Measurements from ENCODE around the gene MYO3B.

Gene MYO3B

DNA sequence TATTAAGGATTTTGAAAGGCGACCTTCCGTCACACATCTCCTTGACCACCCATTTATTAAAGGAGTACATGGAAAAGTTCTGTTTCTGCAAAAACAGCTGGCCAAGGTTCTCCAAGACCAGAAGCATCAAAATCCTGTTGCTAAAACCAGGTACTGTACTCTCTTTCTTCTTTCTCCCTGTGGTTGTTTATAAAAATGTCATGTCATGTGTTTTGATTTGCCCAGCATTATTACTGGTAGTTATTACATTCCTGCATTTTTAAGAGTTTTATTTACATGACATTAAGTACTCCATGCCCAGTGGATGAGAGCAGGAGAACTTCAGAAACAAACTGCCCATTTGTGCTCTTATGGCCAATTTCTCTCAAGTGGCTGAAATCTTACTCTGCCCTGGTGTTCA, 191.3 kb downstream of the MYO3B start:
- no peaks in the 10 kb centered on the region for H4K20me1 ChIP-seq (ENCODE audit: low read depth, low read length)
- TF ChIP-seq, protein P1, sequence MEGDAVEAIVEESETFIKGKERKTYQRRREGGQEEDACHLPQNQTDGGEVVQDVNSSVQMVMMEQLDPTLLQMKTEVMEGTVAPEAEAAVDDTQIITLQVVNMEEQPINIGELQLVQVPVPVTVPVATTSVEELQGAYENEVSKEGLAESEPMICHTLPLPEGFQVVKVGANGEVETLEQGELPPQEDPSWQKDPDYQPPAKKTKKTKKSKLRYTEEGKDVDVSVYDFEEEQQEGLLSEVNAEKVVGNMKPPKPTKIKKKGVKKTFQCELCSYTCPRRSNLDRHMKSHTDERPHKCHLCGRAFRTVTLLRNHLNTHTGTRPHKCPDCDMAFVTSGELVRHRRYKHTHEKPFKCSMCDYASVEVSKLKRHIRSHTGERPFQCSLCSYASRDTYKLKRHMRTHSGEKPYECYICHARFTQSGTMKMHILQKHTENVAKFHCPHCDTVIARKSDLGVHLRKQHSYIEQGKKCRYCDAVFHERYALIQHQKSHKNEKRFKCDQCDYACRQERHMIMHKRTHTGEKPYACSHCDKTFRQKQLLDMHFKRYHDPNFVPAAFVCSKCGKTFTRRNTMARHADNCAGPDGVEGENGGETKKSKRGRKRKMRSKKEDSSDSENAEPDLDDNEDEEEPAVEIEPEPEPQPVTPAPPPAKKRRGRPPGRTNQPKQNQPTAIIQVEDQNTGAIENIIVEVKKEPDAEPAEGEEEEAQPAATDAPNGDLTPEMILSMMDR (IDR thresholded peaks at IDR 0.05; ENCODE audit: insufficient read depth, low read length, poor library complexity, severe bottlenecking), result no peak
- no peak for TF ChIP-seq EZH2phosphoT487 (conservative IDR thresholded peaks at IDR 0.05; ENCODE audit: low read length)
- H3K79me2 ChIP-seq (ENCODE audit: insufficient read depth, low read length), result no peaks in the 10 kb centered on the region
- no peak overlapping the region for H3K27ac ChIP-seq (ENCODE audit: low read depth, low read length)
- H3K9ac ChIP-seq (ENCODE audit: low read length), result no peak overlapping the region
- H3K27me3 ChIP-seq (ENCODE audit: low read length), result no peaks in the 10 kb centered on the region
- H3K4me2 ChIP-seq (ENCODE audit: low read depth, low read length, poor library complexity, severe bottlenecking), result no peak overlapping the region
- H3K36me3 ChIP-seq (ENCODE audit: low read length), result no peaks in the 10 kb centered on the region
- no peaks in the 10 kb centered on the region for H3K9me2 ChIP-seq (replicated peaks; ENCODE audit: insufficient read depth, low read length)
- H3K4me3 ChIP-seq (ENCODE audit: insufficient read depth, low read length, poor library complexity, severe bottlenecking), result no peak overlapping the region
- H3F3A ChIP-seq (ENCODE audit: insufficient read depth), result no peaks in the 10 kb centered on the region
- H2AFZ ChIP-seq (ENCODE audit: low read depth, low read length, severe bottlenecking), result no peak overlapping the region
- no peaks in the 10 kb centered on the region for H3K9me3 ChIP-seq (ENCODE audit: insufficient read depth, low read length)

DNA sequence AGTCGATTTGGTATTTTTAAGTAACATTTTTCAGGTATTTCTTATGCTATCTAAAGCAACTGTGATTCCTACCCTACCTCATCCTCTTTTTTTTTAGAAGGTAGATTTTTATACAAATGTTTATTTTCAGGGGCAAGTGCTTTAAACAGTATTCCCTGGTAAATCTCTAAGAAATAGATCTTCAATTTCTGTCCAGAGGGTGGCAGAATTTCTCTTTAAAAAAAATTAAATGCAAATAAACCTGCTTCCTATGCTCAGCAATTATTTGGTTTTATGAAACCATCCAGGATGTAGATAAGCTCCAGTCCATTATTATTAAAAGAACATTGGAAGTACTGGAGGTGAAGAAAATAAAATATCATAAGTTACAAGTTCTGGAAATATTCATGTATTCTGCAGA, 191.9 kb downstream of the MYO3B start:
- no peaks in the 10 kb centered on the region for H4K20me1 ChIP-seq (ENCODE audit: low read depth, low read length)
- no peaks in the 10 kb centered on the region for H3K9me2 ChIP-seq (replicated peaks; ENCODE audit: insufficient read depth, low read length)
- no peak overlapping the region for H2AFZ ChIP-seq (ENCODE audit: low read depth, low read length, severe bottlenecking)
- no peaks in the 10 kb centered on the region for H3K36me3 ChIP-seq (ENCODE audit: low read length)
- no peaks in the 10 kb centered on the region for H3K79me2 ChIP-seq (ENCODE audit: insufficient read depth, low read length)
- no peak overlapping the region for H3K4me2 ChIP-seq (ENCODE audit: low read depth, low read length, poor library complexity, severe bottlenecking)
- no peak overlapping the region for H3K4me3 ChIP-seq (ENCODE audit: insufficient read depth, low read length, poor library complexity, severe bottlenecking)
- TF ChIP-seq EZH2phosphoT487 (conservative IDR thresholded peaks at IDR 0.05; ENCODE audit: low read length), result no peak
- TF ChIP-seq, protein P1 (IDR thresholded peaks at IDR 0.05; ENCODE audit: insufficient read depth, low read length, poor library complexity, severe bottlenecking), result peak; percentile 33
- H3K27me3 ChIP-seq (ENCODE audit: low read length), result no peaks in the 10 kb centered on the region
- H3K27ac ChIP-seq (ENCODE audit: low read depth, low read length), result no peak overlapping the region
- H3F3A ChIP-seq (ENCODE audit: insufficient read depth), result no peaks in the 10 kb centered on the region
- no peaks in the 10 kb centered on the region for H3K9me3 ChIP-seq (ENCODE audit: insufficient read depth, low read length)
- no peak overlapping the region for H3K9ac ChIP-seq (ENCODE audit: low read length)

DNA sequence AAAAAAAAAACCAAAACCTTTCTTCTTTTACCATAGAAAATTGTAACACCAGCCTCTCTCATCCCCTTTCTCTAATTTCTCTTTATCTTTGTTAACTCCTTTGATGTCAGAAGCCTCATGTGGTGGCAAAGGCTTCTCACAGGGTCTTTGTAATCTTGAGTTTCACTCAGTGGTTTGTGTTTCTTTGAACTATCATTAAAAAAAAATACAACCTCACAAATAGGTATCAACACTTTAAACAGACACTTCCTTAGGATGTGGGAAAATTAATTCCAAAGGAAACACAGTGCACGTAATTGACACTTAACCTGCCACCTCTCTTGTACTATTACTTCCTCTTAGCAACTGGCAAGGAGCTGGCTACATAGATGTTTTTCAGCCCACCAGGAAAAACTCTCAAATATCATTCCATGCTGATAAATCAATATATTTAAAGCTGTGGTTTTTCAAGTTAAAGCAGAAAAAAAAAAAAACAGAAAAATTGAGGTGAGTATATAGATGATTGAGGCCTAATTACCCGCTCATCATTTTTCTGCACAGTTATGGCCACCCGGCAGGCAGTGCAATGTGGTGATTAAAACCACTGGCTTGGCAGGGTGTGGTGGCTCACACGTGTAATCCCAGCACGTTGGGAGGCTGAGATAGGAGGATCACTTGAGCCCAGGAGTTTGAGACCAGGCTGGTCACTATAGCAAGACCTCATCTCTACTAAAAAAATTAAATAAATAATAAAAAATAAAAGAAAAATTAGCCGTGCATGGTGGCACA, 193.5 kb downstream of the MYO3B start:
- no peaks in the 10 kb centered on the region for H3K9me2 ChIP-seq (replicated peaks; ENCODE audit: insufficient read depth, low read length)
- H3K36me3 ChIP-seq (ENCODE audit: low read length), result no peaks in the 10 kb centered on the region
- no peaks in the 10 kb centered on the region for H3K79me2 ChIP-seq (ENCODE audit: insufficient read depth, low read length)
- no peak overlapping the region for H3K9ac ChIP-seq (ENCODE audit: low read length)
- no peak overlapping the region for H2AFZ ChIP-seq (ENCODE audit: low read depth, low read length, severe bottlenecking)
- no peaks in the 10 kb centered on the region for H3K27me3 ChIP-seq (ENCODE audit: low read length)
- no peaks in the 10 kb centered on the region for H3K9me3 ChIP-seq (ENCODE audit: insufficient read depth, low read length)
- no peak overlapping the region for H3K4me3 ChIP-seq (ENCODE audit: insufficient read depth, low read length, poor library complexity, severe bottlenecking)
- no peaks in the 10 kb centered on the region for H3F3A ChIP-seq (ENCODE audit: insufficient read depth)
- H3K4me2 ChIP-seq (ENCODE audit: low read depth, low read length, poor library complexity, severe bottlenecking), result no peak overlapping the region
- TF ChIP-seq, protein P1 (IDR thresholded peaks at IDR 0.05; ENCODE audit: insufficient read depth, low read length, poor library complexity, severe bottlenecking), result no peak
- no peaks in the 10 kb centered on the region for H4K20me1 ChIP-seq (ENCODE audit: low read depth, low read length)
- H3K27ac ChIP-seq (ENCODE audit: low read depth, low read length), result no peak overlapping the region

All from SU-DHL-6 (cell line).